OCI-LY1 (cell line): ENCODE data around the gene C4BPB.

ENCODE experiments used
- H2AFZ ChIP-seq: fragments of 200-600 bp; sonication (generic), shearing (Covaris generic); 2 replicates; pipeline ENCODE4 v1.6.0; 2014; ENCODE audit warnings: antibody characterized with exemption, mild to moderate bottlenecking, low read length
- H3F3A ChIP-seq: fragments of 200-600 bp; sonication (generic), shearing (Covaris generic); 2 replicates; pipeline ENCODE4 v1.6.0; 2014; ENCODE audit warnings: mild to moderate bottlenecking, antibody characterized with exemption, low read length, moderate library complexity; ENCODE audit not compliant: insufficient read depth
- H3K27ac ChIP-seq: fragments of 200-600 bp; sonication (generic); 2 replicates; pipeline ENCODE4 v1.5.1; 2014; ENCODE audit warnings: low read length, mixed run types, mild to moderate bottlenecking, low read depth; ENCODE audit not compliant: poor library complexity, severe bottlenecking
- H3K27me3 ChIP-seq: fragments of 200-600 bp; sonication (generic); 2 replicates; pipeline ENCODE4 v1.6.0; 2014; ENCODE audit warnings: antibody characterized with exemption, mild to moderate bottlenecking, low read length, moderate library complexity; ENCODE audit not compliant: insufficient read depth
- H3K36me3 ChIP-seq: fragments of 200-600 bp; sonication (generic); 2 replicates; pipeline ENCODE4 v1.6.1; 2014; ENCODE audit warnings: mild to moderate bottlenecking, antibody characterized with exemption, low read length, moderate library complexity, mixed read lengths; ENCODE audit not compliant: insufficient read depth
- H3K4me1 ChIP-seq: fragments of 200-600 bp; sonication (generic); 2 replicates; pipeline ENCODE4 v1.5.1; 2014; ENCODE audit warnings: mild to moderate bottlenecking, low read length, moderate library complexity; ENCODE audit not compliant: insufficient read depth, severe bottlenecking
- H3K4me2 ChIP-seq: fragments of 200-600 bp; sonication (generic), shearing (Covaris generic); 2 replicates; pipeline ENCODE4 v1.6.1; 2014; ENCODE audit warnings: low read length
- H3K4me3 ChIP-seq: fragments of 200-600 bp; sonication (generic); 2 replicates; pipeline ENCODE4 v1.5.1; 2014; ENCODE audit warnings: low read length, low read depth, mild to moderate bottlenecking, mixed read lengths; ENCODE audit not compliant: poor library complexity, severe bottlenecking
- H3K79me2 ChIP-seq: fragments of 200-600 bp; shearing (Covaris generic); 2 replicates; pipeline ENCODE4 v1.6.1; 2016; ENCODE audit warnings: mixed run types, low read length, mixed read lengths; ENCODE audit not compliant: insufficient read depth
- H3K9ac ChIP-seq: fragments of 200-600 bp; sonication (generic), shearing (Covaris generic); 2 replicates; pipeline ENCODE4 v1.6.1; 2014; ENCODE audit warnings: mild to moderate bottlenecking, low read length, mixed read lengths
- H3K9me2 ChIP-seq: fragments of 200-600 bp; sonication (generic), shearing (Covaris generic); 2 replicates; pipeline ENCODE4 v1.6.1; 2014; ENCODE audit warnings: low read depth, mild to moderate bottlenecking, low read length, mixed read lengths
- H3K9me3 ChIP-seq: fragments of 200-600 bp; shearing (Covaris generic); 2 replicates; pipeline ENCODE4 v1.6.1; 2014; ENCODE audit warnings: low read length, mixed read lengths
- H4K20me1 ChIP-seq: fragments of 200-600 bp; sonication (generic), shearing (Covaris generic); 2 replicates; pipeline ENCODE4 v1.6.0; 2016; ENCODE audit warnings: mild to moderate bottlenecking, low read length; ENCODE audit not compliant: insufficient read depth
- EZH2 ChIP-seq: fragments of 200-600 bp; sonication (generic), shearing (Covaris generic); IDR thresholded peaks from 2 replicates; pipeline ENCODE4 v1.8.0; 2017; ENCODE audit warnings: borderline replicate concordance, mixed run types, mild to moderate bottlenecking, antibody characterized with exemption, low read length, moderate library complexity, mixed read lengths
- TF ChIP-seq, protein P1 (sequence below): fragments of 200-600 bp; sonication (generic), shearing (Covaris generic); IDR thresholded peaks from 2 replicates; pipeline ENCODE4 v1.5.1; 2017; ENCODE audit warnings: mild to moderate bottlenecking, antibody characterized with exemption, low read length, moderate library complexity, mixed read lengths

The C4BPB gene

DNA sequence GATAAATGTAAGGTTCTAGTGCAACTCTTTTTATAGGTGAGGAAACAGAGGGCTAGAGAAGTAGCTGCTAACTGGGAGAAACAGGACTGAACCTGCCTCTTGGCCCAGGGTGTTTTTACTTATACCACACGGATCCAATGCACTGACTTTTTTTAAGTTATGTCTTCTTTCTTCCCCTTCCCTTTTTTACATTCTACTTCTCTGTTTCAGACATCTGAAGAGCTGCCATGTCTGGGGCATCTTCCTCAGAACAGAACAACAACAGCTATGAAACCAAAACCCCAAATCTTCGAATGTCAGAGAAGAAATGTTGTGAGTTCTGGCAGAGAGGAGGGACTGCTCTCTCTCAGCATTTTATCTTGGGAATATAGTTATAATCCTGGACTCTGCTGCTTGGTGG, 34.2 kb upstream of the C4BPB start:
- H3K4me3 ChIP-seq: peak overlapping the region; percentile 21
- peak overlapping the region; percentile 91; the same call in 1 of the 2 replicates for H3K4me2 ChIP-seq
- H3K36me3 ChIP-seq: peaks cover 2% of the 10 kb centered on the region; the same call in 1 of the 2 replicates
- TF ChIP-seq, protein P1, sequence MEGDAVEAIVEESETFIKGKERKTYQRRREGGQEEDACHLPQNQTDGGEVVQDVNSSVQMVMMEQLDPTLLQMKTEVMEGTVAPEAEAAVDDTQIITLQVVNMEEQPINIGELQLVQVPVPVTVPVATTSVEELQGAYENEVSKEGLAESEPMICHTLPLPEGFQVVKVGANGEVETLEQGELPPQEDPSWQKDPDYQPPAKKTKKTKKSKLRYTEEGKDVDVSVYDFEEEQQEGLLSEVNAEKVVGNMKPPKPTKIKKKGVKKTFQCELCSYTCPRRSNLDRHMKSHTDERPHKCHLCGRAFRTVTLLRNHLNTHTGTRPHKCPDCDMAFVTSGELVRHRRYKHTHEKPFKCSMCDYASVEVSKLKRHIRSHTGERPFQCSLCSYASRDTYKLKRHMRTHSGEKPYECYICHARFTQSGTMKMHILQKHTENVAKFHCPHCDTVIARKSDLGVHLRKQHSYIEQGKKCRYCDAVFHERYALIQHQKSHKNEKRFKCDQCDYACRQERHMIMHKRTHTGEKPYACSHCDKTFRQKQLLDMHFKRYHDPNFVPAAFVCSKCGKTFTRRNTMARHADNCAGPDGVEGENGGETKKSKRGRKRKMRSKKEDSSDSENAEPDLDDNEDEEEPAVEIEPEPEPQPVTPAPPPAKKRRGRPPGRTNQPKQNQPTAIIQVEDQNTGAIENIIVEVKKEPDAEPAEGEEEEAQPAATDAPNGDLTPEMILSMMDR: no peak
- no peak for TF ChIP-seq EZH2
- no peak overlapping the region for H3K9ac ChIP-seq
- H2AFZ ChIP-seq: no peak overlapping the region
- H3K9me2 ChIP-seq: no peaks in the 10 kb centered on the region
- peaks cover 11% of the 10 kb centered on the region for H3K79me2 ChIP-seq
- no peaks in the 10 kb centered on the region for H3K9me3 ChIP-seq
- H3K27ac ChIP-seq: peak overlapping the region; percentile 48
- peaks cover 46% of the 10 kb centered on the region for H3K4me1 ChIP-seq
- H3K27me3 ChIP-seq: no peaks in the 10 kb centered on the region
- peaks cover 5% of the 10 kb centered on the region; the same call in 1 of the 2 replicates for H3F3A ChIP-seq
- no peaks in the 10 kb centered on the region for H4K20me1 ChIP-seq

DNA sequence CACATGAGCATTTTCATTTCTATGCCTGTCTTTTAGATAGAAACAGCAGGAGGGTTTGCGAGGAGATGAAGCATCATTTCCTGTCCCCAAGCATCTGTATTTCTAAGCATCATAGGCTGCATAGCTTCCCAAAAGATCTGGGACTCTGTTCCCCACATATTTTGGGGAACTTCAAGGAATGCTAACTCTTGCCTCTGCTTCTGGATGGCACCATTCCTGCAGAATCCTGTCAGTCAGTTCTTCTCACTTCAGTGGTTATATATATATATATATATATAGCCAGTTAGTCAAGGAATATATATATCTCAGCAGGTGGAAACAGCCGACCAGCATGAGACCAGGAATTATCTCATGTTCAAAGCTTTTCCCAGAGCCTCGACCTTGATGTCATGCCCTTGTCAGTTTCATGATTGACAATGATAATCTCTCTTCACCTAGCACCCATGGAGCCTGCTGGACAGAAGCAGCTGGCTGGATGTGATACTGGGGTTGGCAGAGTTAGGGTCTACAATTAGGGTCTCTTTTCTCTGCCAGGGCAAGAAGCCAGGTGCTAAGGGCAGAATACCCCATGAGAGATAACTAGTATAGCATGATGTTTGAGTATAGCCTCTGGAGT, 33.2 kb upstream of the C4BPB start:
- Histone ChIP-seq H3K27ac (no peak overlapping the region), H2AFZ (no peak overlapping the region), H3K79me2 (peaks cover 1% of the 10 kb centered on the region; the same call in 1 of the 2 replicates), H3K4me2 (no peak overlapping the region), H3K9me2 (no peaks in the 10 kb centered on the region), H3K4me3 (no peak overlapping the region), H3K9me3 (no peaks in the 10 kb centered on the region), H3K4me1 (peaks cover 42% of the 10 kb centered on the region), H3K9ac (no peak overlapping the region), H4K20me1 (no peaks in the 10 kb centered on the region), H3F3A (peaks cover 5% of the 10 kb centered on the region; the same call in 1 of the 2 replicates), H3K27me3 (no peaks in the 10 kb centered on the region), H3K36me3 (no peaks in the 10 kb centered on the region; the same call in 1 of the 2 replicates)
- TF ChIP-seq, protein P1: no peak
- TF ChIP-seq EZH2: no peak

GRCh38 chr1:207056673-207057072, 32.0 kb upstream of the C4BPB start:
- Histone ChIP-seq H3F3A (peaks cover 2% of the 10 kb centered on the region; the same call in 1 of the 2 replicates), H3K36me3 (no peaks in the 10 kb centered on the region), H2AFZ (no peak overlapping the region), H3K4me1 (peaks cover 35% of the 10 kb centered on the region), H3K27ac (no peak overlapping the region), H3K9me3 (no peaks in the 10 kb centered on the region), H3K4me3 (no peak overlapping the region), H3K79me2 (no peaks in the 10 kb centered on the region), H3K9me2 (no peaks in the 10 kb centered on the region), H3K27me3 (no peaks in the 10 kb centered on the region), H3K4me2 (no peak overlapping the region), H3K9ac (no peak overlapping the region), H4K20me1 (no peaks in the 10 kb centered on the region)
- TF ChIP-seq, protein P1: no peak
- no peak for TF ChIP-seq EZH2
